Adrenal gland (tissue), 12 donors: ENCODE results near the gene PEX5. TPM values are rescaled to one million over a fixed set of nuclear protein-coding genes. Genes with fewer than 3 reads are reported as not detected.
"Not testable (repeated sequence)": the region's sequence is repeated elsewhere in the genome, so short reads cannot be mapped to it uniquely, and the experiment has no call there.

Experiments used
- DNase-seq, 7 donors: peaks; one replicate each; pipeline ENCODE4 v3.0.0-alpha.2; 2019 to 2020
- H3K27ac ChIP-seq, 5 donors: fragments of 200-600 bp; sonication (generic) in 4 of 5; 1 replicate in 3 of 5; 2 replicates in 2 of 5; pipeline versions ENCODE4 v1.5.1 to v1.8.0; 2016 to 2020; ENCODE audit warnings: mild to moderate bottlenecking in 1 of 5
- H3K27me3 ChIP-seq: fragments of 200-600 bp; 2 replicates; pipeline ENCODE4 v1.8.0; 2021
- H3K36me3 ChIP-seq, 2 donors: fragments of 200-600 bp; replicated peaks in 1 of 2; 1 replicate in 1 of 2; 2 replicates in 1 of 2; pipeline versions ENCODE4 v1.5.1 to v1.8.0; 2018 to 2022
- H3K4me1 ChIP-seq, 2 donors: fragments of 200-600 bp; replicated peaks in 1 of 2; 1 replicate in 1 of 2; 2 replicates in 1 of 2; pipeline versions ENCODE4 v1.5.1 to v1.8.0; 2018 to 2021
- H3K4me3 ChIP-seq, 4 donors: fragments of 200-600 bp; sonication (generic) in 3 of 4; one replicate each; pipeline ENCODE4 v1.5.1; 2016 to 2018
- H3K9me3 ChIP-seq, 3 donors: fragments of 200-600 bp; sonication (generic) in 1 of 3; replicated peaks in 1 of 3; 1 replicate in 2 of 3; 2 replicates in 1 of 3; pipeline versions ENCODE4 v1.5.1 to v1.8.0; 2016 to 2021
- POLR2A ChIP-seq, 2 donors: fragments of 450-650 bp; IDR thresholded peaks; one replicate each; pipeline ENCODE4 v1.6.1; 2017; ENCODE audit warnings: antibody characterized with exemption in 2 of 2, mild to moderate bottlenecking in 2 of 2, moderate library complexity in 1 of 2
- WGBS, 4 donors: extraction: QIAGEN DNeasy Blood & Tissue Kit in 2 of 4; methylation state at CpG; one replicate each; pipeline versions ENCODE4 v1.1.5 to v1.1.7; 2013 to 2017; 5-methylcytosine and 5-hydroxymethylcytosine counted together
- intact Hi-C, 2 donors: fragments of 100-400 bp; cut with DNase I; formaldehyde crosslinking; loops; one replicate each; pipeline versions ENCODE4 v1.14.1 to v1.15.0; 2022 to 2023
- polyA plus RNA-seq, 3 donors: library from polyadenylated mRNA; stranded (reverse); fragments of 200-250 nt in 2 of 3; fragments of 350-450 nt in 1 of 3; fragmentation: Illumina TruSeq in 1 of 3; extraction: RNeasy Lipid Tissue Mini Kit (QIAGEN cat#74804) in 1 of 3; gene quantifications; one replicate each; pipeline ENCODE4 v1.2.3, GENCODE V29; 2013 to 2014
- total RNA-seq, 9 donors: library from RNA; depleted of rRNA in 4 of 9; stranded (reverse); fragments of >200 nt in 4 of 9; fragments of 120-200 nt in 1 of 9; fragmentation: NEBNext Ultra II Directional in 1 of 9; extraction: Animal tissue kit (Norgen Biotek cat#: 25700) in 1 of 9; gene quantifications; one replicate each; pipeline versions ENCODE4 v1.1.0 to v1.2.4, GENCODE V29; 2013 to 2023
- TF ChIP-seq, protein P1 (sequence below), 6 experiments: fragments of 450-650 bp in 4 of 6; fragments of 200-600 bp in 2 of 6; sonication (generic) in 1 of 6; IDR thresholded peaks; 1 replicate in 5 of 6; 2 replicates in 1 of 6; pipeline versions ENCODE4 v1.5.1 to v1.8.0; 2016 to 2021; ENCODE audit warnings: antibody characterized with exemption in 6 of 6, mild to moderate bottlenecking in 2 of 6, moderate library complexity in 1 of 6
- donor health status: healthy with polysubstance abuse.
- donor health status: Bipolar disorder and iron deficiency.
- donor health status: DM: yes; HTN: yes; CAD: no.
- donor health status: DM: no; HTN: no; CAD: no.
- donor health status: DM: no; HTN: no; CAD: no.
- donor health status: DM: yes; HTN: yes; CAD: no.

PEX5 gene
- total and polyA plus RNA-seq, 12 donors: 22.4 to 65.0 (median 36.7) TPM

DNA sequence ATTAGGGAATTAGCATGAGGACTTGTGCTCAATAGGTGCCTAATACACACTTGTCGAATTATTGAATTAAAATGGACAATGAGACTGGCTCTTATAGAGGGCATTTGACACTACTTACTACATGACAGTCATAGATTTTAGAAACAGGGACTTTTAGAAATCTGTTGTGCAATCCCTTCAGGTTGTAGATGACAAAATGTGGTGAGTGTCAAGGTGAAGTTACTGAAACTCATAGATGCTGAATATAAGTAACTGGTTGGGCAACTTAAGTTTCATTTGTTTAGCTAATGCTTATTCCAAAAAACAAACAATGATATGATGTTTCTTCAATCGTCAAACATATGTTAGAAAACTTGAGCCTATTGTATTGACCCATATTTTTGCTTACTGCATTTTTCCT, 12.9 kb upstream of the PEX5 start:
- Histone ChIP-seq H3K4me3 (no peak overlapping the region), H3K27me3 (no peaks in the 10 kb centered on the region), H3K27ac (no peak overlapping the region), H3K9me3 (peaks cover 0 to 4% (median 0%) of the 10 kb centered on the region in 3 donors), H3K4me1 (no peaks in the 10 kb centered on the region), H3K36me3 (no peaks in the 10 kb centered on the region)
- DNase-seq: no peak
- TF ChIP-seq, protein P1, sequence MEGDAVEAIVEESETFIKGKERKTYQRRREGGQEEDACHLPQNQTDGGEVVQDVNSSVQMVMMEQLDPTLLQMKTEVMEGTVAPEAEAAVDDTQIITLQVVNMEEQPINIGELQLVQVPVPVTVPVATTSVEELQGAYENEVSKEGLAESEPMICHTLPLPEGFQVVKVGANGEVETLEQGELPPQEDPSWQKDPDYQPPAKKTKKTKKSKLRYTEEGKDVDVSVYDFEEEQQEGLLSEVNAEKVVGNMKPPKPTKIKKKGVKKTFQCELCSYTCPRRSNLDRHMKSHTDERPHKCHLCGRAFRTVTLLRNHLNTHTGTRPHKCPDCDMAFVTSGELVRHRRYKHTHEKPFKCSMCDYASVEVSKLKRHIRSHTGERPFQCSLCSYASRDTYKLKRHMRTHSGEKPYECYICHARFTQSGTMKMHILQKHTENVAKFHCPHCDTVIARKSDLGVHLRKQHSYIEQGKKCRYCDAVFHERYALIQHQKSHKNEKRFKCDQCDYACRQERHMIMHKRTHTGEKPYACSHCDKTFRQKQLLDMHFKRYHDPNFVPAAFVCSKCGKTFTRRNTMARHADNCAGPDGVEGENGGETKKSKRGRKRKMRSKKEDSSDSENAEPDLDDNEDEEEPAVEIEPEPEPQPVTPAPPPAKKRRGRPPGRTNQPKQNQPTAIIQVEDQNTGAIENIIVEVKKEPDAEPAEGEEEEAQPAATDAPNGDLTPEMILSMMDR (IDR thresholded peaks at IDR 0.05): no peak
- TF ChIP-seq POLR2A (IDR thresholded peaks at IDR 0.05): no peak
- intact Hi-C loops: no loop called here
- 50 to 62% (median 55%) methylated on average over 2 of the region's 2 CpGs for whole genome bisulfite sequencing, 4 donors

DNA sequence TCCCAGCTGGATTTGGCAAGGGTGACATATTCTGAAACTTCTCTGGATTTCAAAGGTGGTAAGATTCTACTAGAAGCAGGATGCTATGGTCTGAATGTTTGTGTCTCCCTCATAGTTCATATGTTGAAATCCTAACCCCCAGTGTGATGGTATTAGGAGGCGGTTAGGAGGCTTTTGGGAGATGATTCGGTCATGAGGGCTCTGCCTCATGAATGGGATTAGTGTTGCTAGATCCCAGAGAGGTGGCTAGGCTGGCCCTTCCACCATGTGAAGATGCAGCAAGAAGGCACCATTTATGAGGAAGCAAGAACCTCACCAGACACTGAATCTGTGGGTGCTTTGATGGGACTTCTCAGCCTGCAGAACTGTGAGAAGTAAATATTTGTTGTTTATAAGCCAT, 11.0 kb upstream of the PEX5 start:
- no peak for TF ChIP-seq POLR2A (IDR thresholded peaks at IDR 0.05)
- TF ChIP-seq, protein P1 (IDR thresholded peaks at IDR 0.05): no peak
- DNase-seq: no peak
- WGBS, 4 donors: 88 to 96% (median 94%) methylated on average over 2 of the region's 2 CpGs
- H3K9me3 ChIP-seq: peaks cover 0 to 4% (median 0%) of the 10 kb centered on the region in 3 donors
- no peak overlapping the region for H3K27ac ChIP-seq
- no peaks in the 10 kb centered on the region for H3K27me3 ChIP-seq
- H3K36me3 ChIP-seq: no peaks in the 10 kb centered on the region
- no peak overlapping the region for H3K4me3 ChIP-seq
- intact Hi-C loops: no loop called here
- no peaks in the 10 kb centered on the region for H3K4me1 ChIP-seq

DNA sequence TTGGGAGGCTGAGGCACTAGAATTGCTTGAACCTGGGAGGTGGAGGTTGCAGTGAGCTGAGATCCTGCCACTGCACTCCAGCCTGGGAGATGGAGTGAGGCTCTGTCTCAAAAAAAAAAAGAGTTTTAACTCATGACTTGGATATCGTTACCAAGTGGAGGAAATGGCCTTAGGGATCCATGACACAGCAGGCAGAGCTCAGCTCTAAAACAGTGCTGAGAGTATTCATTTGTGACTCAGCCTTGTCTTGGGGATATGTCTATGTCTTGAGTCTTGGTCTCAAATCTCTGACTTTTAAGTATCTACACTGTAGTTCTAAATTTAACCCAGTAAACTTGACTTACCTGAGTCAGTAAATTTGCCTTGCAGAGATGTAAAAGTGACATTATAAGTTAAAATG, 8.8 kb upstream of the PEX5 start:
- no peak for DNase-seq
- no peaks in the 10 kb centered on the region for H3K4me1 ChIP-seq
- no peaks in the 10 kb centered on the region for H3K36me3 ChIP-seq
- 44 to 85% (median 73%) methylated on average over 1 of the region's 1 CpG for WGBS, 4 donors
- no peak overlapping the region for H3K4me3 ChIP-seq
- no peak for TF ChIP-seq POLR2A (IDR thresholded peaks at IDR 0.05)
- TF ChIP-seq, protein P1 (IDR thresholded peaks at IDR 0.05): no peak
- no peaks in the 10 kb centered on the region for H3K27me3 ChIP-seq
- H3K9me3 ChIP-seq: peaks cover 0 to 4% (median 0%) of the 10 kb centered on the region in 3 donors
- H3K27ac ChIP-seq: no peak overlapping the region
- intact Hi-C loops: no loop called here

DNA sequence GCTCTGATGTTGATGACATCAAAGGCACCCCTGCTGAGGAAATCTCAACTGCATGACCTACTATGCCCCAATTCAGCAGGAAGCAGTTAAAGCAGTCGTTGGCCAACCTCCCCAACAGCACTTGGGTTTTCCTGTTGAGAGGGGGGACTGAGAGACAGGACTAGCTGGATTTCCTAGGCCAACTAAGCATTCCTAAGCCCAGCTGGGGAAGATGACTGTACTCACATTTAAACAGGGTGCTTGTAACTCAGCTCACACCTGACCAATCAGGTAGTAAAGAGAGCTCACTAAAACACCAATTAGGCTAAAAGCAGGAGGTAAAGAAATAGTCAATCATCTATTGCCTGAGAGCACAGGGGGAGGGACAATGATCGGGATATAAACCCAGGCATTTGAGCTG, 3.4 kb upstream of the PEX5 start:
- H3K27me3 ChIP-seq, intact Hi-C loops, H3K9me3 ChIP-seq, H3K27ac ChIP-seq, DNase-seq, H3K4me3 ChIP-seq, H3K36me3 ChIP-seq: not testable (repeated sequence)
- peaks cover 10 to 17% of the 10 kb centered on the region in 2 donors for H3K4me1 ChIP-seq
- WGBS, 4 donors: 46 to 64% (median 59%) methylated on average over 2 of the region's 2 CpGs
